ENCODE results near the gene MIDN. TPM values are rescaled to one million over a fixed set of nuclear protein-coding genes. Genes with fewer than 3 reads are reported as not detected.
"Not testable (repeated sequence)": the region's sequence is repeated elsewhere in the genome, so short reads cannot be mapped to it uniquely, and the experiment has no call there.

The MIDN gene
- total RNA-seq, 3 donors from 2014 or later = 13.8 to 28.5 (median 22.4) TPM

- no peak overlapping the region for H3K4me3 ChIP-seq
- no peaks in the 10 kb centered on the region for H3K9me3 ChIP-seq
- no peak for DNase-seq (ENCODE audit: low spot score in 2 of 2)
- TF ChIP-seq POLR2A (IDR thresholded peaks at IDR 0.05) = no peak
- no peak for TF ChIP-seq CTCF (IDR thresholded peaks at IDR 0.05)
- TF ChIP-seq POLR2AphosphoS5 (IDR thresholded peaks at IDR 0.05) = no peak
- no peak overlapping the region for H3K27ac ChIP-seq
- no peaks in the 10 kb centered on the region for H3K36me3 ChIP-seq
- intact Hi-C loops (cut with DNase I; ENCODE audit: low total_unique reads) = no loop called here
- peaks cover 15 to 23% of the 10 kb centered on the region in 2 donors for H3K27me3 ChIP-seq
- H3K4me1 ChIP-seq = peaks cover 0 to 6% of the 10 kb centered on the region in 2 donors
Observed at GRCh38 chr19:1299801-1300200, 51.4 kb downstream of the MIDN start.

GRCh38 chr19:1300744-1301490 lies 52.5 kb downstream of the MIDN start:
- intact Hi-C loops (cut with DNase I; ENCODE audit: low total_unique reads) = no loop called here
- TF ChIP-seq POLR2A (IDR thresholded peaks at IDR 0.05) (no peak), POLR2AphosphoS5 (IDR thresholded peaks at IDR 0.05) (no peak), CTCF (IDR thresholded peaks at IDR 0.05) (no peak)
- H3K27me3 ChIP-seq = peaks cover 5 to 12% of the 10 kb centered on the region in 2 donors

GRCh38 chr19:1302533-1303239 lies 54.3 kb downstream of the MIDN start:
- Histone ChIP-seq H3K4me1 (no peaks in the 10 kb centered on the region), H3K27me3 (peaks cover 0 to 6% of the 10 kb centered on the region in 2 donors), H3K9me3 (no peaks in the 10 kb centered on the region), H3K27ac (no peak overlapping the region), H3K4me3 (no peak overlapping the region), H3K36me3 (no peaks in the 10 kb centered on the region)
- intact Hi-C loops (cut with DNase I; ENCODE audit: low total_unique reads) = no loop called here
- TF ChIP-seq CTCF (IDR thresholded peaks at IDR 0.05) = no peak
- TF ChIP-seq POLR2AphosphoS5 (IDR thresholded peaks at IDR 0.05) = no peak
- no peak for TF ChIP-seq POLR2A (IDR thresholded peaks at IDR 0.05)
- DNase-seq (ENCODE audit: low spot score in 2 of 2) = no peak

More at GRCh38 chr19:1300744-1301490, 52.5 kb downstream of the MIDN start:
- Histone ChIP-seq H3K27ac (no peak overlapping the region), H3K9me3 (no peaks in the 10 kb centered on the region), H3K4me3 (no peak overlapping the region), H3K4me1 (no peaks in the 10 kb centered on the region), H3K36me3 (no peaks in the 10 kb centered on the region)
- no peak for DNase-seq (ENCODE audit: low spot score in 2 of 2)

GRCh38 chr19:1304197-1304924 lies 56.0 kb downstream of the MIDN start:
- Histone ChIP-seq H3K9me3 (no peaks in the 10 kb centered on the region), H3K27ac (no peak overlapping the region), H3K4me3 (no peak overlapping the region), H3K36me3 (no peaks in the 10 kb centered on the region), H3K27me3 (peaks cover 0 to 9% of the 10 kb centered on the region in 2 donors), H3K4me1 (no peaks in the 10 kb centered on the region)
- DNase-seq (ENCODE audit: low spot score in 2 of 2) = no peak
- TF ChIP-seq CTCF (IDR thresholded peaks at IDR 0.05) (no peak), POLR2AphosphoS5 (IDR thresholded peaks at IDR 0.05) (no peak), POLR2A (IDR thresholded peaks at IDR 0.05) (no peak)
- intact Hi-C loops (cut with DNase I; ENCODE audit: low total_unique reads) = no loop called here

GRCh38 chr19:1305354-1305753 lies 57.0 kb downstream of the MIDN start:
- DNase-seq (ENCODE audit: low spot score in 2 of 2); H3K27ac ChIP-seq; H3K4me3 ChIP-seq; H3K36me3 ChIP-seq; H3K9me3 ChIP-seq; H3K4me1 ChIP-seq; intact Hi-C loops (cut with DNase I; ENCODE audit: low total_unique reads): not testable (repeated sequence)
- peaks cover 0 to 12% of the 10 kb centered on the region in 2 donors for H3K27me3 ChIP-seq

Measured in breast epithelium (tissue), 4 donors.